Lower leg skin (tissue), 3 donors: Measurements from ENCODE around the gene ANKRD33B.

ENCODE experiments used
- POLR2A ChIP-seq, 2 donors: fragments of 450-650 bp; IDR thresholded peaks; one replicate each; pipeline ENCODE4 v1.6.1; 2016 to 2017; ENCODE audit warnings: antibody characterized with exemption in 2 of 2, mild to moderate bottlenecking in 1 of 2, moderate library complexity in 1 of 2
- TF ChIP-seq, protein P1 (sequence below), 3 donors: fragments of 450-650 bp; IDR thresholded peaks; one replicate each; pipeline ENCODE4 v1.5.1; 2016; ENCODE audit warnings: antibody characterized with exemption in 3 of 3, mild to moderate bottlenecking in 3 of 3, moderate library complexity in 2 of 3

DNA sequence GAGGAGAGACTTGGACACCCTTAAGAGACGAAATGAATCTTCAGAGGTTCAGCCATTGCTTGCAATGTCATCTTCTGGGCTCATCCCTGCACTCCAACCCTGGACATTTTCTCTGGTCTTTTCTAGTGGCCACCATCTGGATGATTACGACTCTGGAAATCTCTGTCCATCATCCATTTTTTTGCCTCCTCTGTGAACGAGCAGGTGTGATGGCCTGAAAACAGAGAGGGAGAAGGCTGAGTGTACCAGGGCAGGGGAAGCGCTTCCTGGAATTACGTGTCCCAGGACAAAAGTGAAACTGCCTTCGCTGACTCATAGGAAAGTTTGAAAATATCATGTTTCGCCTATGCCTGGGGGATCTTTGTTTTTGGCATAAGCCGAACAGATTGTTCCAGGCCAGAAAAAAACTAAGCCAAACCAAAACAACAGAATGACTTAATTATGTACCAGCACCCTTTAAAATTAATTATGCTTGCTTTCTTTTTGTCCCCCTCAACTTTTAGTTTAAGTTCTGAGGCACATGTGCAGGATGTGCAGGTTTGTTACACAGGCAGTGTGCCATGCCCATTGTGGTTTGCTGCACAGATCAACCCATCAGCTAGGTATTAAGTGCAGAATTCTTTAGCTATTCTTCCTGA lies 31.9 kb downstream of the ANKRD33B start:
- TF ChIP-seq, protein P1, sequence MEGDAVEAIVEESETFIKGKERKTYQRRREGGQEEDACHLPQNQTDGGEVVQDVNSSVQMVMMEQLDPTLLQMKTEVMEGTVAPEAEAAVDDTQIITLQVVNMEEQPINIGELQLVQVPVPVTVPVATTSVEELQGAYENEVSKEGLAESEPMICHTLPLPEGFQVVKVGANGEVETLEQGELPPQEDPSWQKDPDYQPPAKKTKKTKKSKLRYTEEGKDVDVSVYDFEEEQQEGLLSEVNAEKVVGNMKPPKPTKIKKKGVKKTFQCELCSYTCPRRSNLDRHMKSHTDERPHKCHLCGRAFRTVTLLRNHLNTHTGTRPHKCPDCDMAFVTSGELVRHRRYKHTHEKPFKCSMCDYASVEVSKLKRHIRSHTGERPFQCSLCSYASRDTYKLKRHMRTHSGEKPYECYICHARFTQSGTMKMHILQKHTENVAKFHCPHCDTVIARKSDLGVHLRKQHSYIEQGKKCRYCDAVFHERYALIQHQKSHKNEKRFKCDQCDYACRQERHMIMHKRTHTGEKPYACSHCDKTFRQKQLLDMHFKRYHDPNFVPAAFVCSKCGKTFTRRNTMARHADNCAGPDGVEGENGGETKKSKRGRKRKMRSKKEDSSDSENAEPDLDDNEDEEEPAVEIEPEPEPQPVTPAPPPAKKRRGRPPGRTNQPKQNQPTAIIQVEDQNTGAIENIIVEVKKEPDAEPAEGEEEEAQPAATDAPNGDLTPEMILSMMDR (IDR thresholded peaks at IDR 0.05) = no peak
- no peak for TF ChIP-seq POLR2A (IDR thresholded peaks at IDR 0.05)
